HPDE6-E6E7 (cell line): ENCODE measurements around the gene SALL2.
A peak's percentile ranks its signal among the peaks of the same experiment; 100 is the strongest.
"Not testable (repeated sequence)": the region's sequence is repeated elsewhere in the genome, so short reads cannot be mapped to it uniquely, and the experiment has no call there.

Experiments
- DNase-seq: peaks from one replicate; pipeline ENCODE4 v3.0.0; 2011; ENCODE audit warnings: missing footprints; ENCODE audit errors: extremely low spot score

The SALL2 gene

DNA sequence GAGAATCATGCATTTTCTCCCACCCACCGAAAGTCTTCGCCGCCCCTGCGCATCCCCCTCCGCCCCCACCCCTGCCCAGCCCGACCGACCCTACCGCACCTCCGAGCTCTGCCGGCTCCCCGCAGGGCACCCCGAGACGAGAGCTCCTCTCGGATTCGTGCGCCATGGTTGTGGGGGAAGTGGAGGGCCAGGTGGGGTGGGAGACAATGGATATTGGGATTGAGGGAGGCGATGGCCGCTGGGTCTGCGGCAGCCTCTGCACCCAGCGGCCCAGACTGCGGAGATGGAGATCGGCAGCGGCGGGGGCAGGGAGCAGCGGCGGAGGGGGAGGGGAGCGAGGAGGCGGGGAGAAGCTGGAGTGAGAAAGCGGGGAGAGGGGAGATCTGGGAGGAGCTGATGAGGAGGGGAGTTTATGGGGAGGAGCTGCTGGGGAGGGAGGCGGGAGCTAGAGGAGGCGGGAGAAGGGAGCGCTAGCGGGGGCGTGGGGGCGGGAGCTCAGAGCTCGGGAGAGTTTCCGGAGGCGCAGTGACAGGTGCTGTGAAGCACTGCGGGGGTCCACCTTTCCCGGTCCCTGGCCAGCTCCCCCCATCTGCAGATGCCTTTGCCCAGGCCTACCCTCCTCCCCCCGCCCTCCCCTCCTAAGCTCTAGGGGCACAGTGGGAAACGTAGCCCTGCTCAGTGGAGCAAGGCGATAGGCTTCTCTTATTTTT, at the start of gene SALL2:
SALL2 (minus strand) TSS at position 385 of the 710 bp plus-strand sequence; CDS start at position 166, 219 bp downstream.
- DNase-seq = no peak

DNA sequence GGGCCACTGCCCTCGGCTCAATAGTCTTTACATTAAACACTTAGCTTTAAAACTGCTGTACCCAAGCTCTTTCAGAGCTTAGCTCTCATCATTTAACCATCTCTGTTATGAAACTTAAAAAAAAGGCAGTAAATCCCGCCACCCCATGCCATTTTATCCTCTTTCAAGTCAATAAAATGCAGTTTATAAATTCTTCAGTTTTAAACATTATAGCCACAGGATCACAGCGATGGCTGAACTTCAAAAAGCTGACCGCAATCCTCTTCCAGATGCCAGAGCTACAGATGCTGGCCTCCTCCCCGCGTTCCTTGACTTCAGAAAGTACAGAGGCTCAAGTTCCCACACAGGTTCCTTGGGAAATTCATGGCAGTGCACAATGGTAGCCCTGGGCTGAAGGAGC, 49.5 kb upstream of the SALL2 start:
- DNase-seq = no peak

DNA sequence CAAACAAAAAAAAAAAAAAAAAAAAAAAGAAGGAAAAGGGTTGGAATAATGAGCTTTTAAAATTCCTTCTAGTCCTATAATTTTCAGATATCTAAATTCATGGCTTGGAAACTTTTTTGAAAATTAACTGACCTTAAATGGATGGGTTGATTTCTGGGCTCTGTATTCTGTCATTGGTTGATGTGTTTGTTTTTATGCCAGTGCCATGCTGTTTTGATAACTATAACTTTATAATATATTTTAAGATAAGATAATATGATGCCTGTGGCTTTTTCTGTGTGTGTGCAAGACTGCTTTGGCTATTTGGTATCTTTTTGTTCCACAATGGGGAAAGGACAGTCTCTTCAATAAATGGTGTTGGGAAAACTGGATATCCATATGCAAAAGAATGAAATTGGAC, 46.5 kb upstream of the SALL2 start:
- no peak for DNase-seq

DNA sequence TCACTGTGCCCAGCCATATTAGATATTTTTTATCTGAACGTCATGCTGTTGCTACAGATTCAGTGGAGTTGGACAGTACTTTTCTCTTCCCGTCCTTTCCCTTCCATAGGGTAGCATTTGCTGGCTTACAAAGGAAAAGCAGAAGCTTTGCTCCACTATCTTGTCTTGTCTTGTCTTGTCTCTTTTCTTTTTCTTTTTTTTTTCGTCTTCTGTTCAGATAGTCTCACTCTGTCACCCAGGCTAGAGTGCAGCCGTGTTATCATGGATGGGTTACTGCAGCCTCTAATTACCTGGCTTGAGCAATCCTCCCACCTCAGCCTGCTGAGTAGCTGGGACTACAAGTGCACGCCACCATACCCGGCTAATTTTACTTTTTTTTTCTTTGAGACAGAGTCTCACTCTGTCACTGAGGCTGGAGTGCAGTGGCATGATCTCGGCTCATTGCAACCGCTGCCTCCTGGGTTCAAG, 32.6 kb upstream of the SALL2 start:
- DNase-seq = no peak

DNA sequence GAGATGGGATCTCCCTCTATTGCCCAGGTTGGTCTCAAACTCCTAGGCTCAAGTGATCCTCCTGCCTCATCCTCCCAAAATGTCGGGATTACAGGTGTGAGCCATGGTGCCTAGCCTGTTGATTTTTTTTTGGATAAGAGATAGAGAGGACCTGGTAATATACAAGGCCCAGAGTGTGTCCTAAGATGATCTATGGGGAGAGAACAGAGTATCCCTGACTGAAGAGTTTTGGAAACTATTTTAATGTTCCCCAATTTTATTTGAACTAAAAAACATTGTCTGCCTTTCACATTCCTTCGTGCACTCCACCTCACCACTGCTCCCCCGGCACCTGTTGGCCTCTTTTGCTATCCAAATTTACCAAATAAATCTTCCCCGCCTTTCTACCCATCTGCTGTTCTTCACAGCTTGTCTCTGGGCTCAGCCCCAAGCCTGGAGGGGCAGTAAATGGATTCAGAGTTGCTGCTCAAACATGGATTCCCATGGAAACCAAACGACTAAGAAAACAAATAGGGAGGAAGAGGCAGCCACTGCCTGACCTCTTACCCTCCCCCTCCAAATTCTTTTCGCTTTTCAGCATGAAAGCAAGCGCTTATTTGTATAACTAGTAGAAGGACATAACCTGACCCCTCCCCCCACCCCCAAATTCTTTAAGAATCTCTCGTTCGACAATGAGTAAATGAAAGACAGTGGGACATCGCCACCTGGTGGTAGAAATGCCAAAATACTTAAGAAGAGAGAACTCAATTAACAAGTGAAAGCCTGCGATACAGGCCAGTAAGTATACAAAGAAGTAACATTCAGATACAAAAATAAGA, 31.1 kb upstream of the SALL2 start:
- peak; percentile 45 for DNase-seq

DNA sequence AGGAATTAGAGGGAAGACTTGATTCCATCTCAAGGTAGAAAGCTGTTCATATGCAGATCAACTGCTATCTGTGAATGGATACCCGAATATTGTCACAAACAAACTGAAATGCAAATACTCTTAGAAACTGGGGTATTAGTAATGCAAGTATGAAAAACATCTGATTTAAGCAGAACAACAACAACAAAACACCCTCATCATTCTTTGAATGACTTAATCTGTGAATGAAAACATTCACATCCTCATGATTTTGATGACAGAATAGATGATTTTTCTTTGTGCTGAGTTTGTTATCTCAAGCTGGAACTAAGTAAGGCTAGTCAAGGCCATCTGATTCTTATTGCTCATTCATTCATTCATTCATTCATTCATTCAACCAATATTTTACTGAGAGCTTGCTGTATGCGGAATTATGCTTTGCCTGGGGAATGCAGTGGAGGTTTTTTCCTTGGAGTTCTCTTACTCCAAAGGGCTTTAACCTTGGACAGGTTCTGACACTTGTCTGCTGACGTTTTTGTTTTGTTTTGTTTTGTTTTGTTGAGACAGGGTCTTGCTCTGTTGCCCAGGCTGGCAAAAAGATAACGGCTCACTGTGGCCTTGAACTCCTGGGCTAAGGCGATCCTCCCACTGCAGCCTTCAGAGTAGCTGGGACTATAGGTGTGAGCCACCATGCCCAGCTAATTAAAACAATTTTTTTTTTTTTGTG, 30.4 kb upstream of the SALL2 start:
- no peak for DNase-seq

DNA sequence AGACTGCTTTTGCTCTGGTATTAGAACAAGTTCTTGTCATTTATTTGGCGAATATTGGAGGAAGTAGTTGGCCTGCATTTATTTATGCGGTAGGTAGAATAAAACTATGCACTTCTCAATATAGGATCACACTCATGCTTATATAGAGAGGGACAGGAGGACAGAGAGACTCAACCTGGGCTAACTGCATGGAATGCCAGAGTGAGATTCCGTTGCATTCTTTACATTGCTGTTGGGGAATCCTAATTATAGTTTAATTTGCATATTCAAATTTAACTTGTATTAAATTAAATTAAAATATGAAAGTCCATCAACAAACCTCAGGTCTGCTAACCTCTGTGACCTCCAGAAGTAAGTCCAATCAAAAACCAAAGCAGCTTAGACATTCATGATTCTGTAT, 27.1 kb upstream of the SALL2 start:
- no peak for DNase-seq

DNA sequence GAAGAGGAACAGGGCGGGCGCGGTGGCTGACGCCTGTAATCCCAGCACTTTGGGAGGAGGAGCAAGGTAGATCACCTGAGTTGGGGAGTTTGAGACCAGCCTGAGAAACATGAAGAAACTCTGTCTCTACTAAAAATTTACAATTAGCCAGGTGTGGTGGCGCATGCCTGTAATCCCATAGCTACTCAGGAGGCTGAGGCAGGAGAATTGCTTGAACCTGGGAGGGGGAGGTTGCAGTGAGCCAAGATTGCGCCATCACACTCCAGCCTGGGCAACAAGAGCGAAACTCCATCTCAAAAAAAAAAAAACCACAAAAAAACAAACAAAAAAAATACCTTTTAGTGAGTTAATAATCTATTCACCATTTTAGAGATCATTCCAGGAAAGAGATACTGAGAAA, 18.4 kb upstream of the SALL2 start:
- DNase-seq = not testable (repeated sequence)

DNA sequence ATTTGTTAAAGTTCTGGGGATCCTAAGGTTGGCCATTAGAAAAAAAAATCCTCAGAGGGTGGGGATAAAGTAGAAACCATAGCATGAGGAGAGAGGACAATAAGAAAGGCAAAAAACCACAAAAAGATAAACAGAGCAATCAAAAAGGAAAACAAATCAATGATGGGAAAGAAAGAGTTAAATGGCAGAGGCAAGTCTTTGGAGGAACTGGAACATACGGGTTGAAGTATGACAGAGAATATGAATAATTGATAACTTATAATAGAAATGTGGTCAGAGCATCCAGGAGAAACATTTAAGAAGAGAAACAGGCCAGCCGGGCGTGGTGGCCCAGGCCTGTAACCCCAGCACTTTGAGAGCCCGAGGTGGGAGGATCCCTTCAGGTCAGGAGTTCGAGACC, 17.8 kb upstream of the SALL2 start:
- no peak for DNase-seq

DNA sequence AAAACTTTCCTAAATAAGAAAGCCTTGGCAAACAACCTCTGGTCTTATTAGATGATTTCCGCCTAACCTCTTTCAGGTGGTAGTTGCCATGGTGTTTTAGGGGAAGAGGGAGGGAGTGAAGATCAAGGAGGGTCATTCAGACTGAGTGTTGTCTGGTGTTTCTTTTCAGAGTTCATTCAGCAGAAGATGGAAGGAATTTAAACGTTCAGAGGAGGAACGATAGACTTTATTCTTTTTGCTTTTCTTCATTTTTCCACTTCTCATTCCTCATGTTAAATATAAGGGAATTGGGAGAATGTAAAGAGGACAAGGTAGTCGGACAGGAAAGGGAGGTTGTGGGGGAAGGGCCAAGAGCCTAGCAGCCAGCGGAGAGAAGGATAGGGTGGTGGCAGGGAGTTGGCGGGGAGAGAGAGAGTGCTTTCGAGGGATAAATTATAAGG, 17.4 kb upstream of the SALL2 start:
- DNase-seq = no peak

DNA sequence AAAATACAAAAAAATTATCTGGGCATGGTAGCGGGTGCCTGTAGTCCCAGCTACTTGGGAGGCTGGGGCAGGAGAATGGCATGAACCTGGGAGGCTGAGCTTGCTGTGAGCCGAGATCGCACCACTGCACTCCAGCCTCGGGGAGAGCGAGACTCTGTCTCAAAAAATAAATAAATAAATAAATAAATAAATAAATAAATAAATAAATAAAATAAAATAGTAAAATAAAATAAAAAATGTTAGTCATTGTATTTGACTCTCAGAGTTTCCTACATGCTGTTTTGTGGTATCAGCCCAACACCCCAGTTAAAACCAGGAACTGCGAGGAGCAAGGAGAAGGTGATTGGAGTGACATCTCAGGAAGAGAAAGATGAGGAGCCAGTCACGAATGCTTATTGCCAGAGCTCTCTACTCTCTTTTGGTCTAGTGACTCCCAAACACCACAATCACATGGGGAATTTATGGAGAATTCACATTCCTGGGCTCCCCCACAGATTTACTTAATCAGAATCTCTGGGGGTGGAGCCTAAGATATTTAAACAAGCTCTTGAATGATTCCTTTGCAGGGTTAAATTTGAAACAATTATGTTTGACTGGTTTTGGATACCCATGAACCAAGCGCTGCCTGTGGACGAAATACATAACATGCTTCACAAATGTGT, 15.4 kb upstream of the SALL2 start:
- DNase-seq = no peak

DNA sequence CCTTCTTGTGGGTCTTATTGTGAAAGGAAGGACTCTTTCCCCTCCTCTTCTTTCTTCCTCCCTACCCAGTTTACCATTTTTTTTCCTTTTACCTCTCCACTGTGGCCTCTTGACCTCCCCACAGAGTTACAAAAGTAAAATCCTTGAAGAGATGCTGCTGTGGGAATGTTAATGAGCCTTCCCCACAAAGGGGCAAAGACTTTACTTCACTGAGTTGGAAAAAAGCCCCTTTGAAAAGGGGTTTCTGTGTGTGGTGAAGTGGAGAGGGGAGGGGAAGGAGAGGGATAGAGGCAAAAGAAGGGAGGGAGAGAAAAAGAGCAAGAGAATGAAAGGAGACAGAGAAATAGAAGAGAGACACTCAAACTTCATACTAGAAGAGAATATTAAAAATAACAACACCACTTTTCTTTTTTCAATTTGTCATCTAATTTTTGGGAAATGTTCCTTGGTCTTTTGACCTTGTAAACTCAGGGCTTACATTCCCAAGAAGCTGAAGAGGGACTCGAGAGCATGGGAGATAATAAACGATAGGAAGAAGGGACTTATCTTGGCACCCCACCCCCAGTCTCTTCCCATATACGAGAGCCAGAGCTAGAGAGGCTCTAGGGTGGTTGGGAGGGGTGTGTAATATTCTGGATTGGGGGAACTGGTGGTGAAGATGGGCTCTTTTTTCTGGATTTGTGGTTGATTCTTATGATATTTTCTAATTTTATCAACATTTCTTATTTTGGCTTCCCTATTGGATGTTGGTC, 13.2 kb upstream of the SALL2 start:
- no peak for DNase-seq

DNA sequence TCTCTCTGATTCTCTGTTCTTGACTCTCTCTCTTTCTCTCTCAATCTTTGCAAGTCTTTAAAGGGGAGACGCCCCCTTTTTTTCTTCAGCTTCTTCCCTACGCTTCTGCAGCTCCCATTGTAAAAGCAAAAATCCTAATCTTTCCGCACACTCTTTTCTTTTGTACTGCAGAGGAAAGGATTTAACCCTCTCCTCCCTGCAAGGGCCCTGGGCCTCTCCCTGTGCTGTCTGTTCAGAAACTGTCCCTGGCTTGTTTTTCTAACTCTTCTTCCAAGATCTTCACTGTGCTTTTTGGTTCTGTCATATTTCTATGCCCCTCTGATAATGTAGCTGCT, 10.9 kb upstream of the SALL2 start:
- no peak for DNase-seq

DNA sequence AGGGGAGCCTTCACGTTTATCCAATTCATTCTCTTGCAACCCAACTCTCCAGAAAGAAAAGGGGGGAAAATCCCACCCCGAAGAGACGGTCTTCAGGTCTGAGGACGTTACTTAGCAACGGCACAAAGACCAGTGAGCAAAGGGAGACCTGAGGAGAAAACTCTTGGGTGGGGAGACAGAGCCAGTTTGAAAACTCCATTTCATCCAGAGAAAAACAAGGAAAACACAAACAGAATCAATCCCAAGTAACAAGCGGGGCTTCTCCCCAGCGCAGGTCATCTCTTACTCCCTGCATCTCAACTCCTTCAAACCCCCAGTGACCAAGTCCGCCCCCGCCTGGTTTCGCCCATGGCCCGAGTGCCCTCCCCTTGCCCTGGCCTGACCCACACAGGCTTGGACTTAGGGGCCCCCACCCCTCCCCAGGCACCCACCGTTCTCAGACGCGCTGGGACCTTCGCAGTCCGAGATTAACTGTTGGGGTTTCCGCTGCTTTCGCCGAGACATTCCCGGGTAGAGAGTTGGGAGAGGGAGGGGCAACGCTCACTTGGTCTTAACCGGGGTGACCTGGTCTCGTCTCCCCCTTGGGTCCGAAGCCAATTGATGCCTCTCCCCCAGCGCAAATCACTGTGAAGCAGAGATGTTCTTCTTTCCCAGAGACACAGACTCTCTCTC, 10.4 kb upstream of the SALL2 start:
- DNase-seq = no peak

DNA sequence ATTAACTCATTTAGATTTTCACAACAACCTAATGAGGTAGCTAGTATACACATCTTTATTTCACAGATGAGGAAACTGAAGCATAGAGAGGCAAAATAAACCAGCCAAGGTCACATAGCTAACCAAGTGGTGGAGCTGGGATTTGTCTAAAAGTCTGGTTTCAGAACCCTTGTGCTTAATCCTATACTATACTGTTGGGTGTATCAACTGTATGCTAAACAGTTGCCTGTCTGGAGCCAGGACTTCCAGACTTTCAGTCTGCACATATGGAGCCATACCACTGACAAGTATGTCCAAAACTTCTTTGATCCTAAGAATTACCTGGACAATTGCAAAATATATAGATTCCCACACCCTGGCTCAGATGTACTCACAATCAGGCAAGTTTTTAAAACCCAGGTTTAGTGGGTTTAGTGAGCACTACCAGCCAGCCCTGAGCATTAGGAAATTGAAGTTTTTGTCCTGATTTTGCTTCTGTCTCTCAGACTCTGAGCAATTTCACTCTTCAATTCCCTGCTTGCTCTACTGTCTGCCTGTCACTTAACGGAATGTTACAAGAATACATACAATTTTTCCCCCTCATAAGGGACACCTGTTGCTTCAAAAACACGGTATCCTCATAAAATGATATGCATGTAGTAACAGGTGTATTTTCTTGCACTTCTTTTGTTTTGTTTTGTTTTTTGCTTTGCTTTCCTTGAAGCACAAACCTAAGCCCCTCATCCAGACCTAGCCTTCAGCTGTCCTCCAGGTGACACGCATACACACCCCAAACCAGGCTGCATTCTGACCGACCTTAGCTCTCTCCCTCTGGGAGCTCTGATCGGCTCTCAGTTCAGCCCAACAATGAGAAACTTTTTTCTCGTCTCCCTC, 9.6 kb upstream of the SALL2 start:
- DNase-seq = no peak

DNA sequence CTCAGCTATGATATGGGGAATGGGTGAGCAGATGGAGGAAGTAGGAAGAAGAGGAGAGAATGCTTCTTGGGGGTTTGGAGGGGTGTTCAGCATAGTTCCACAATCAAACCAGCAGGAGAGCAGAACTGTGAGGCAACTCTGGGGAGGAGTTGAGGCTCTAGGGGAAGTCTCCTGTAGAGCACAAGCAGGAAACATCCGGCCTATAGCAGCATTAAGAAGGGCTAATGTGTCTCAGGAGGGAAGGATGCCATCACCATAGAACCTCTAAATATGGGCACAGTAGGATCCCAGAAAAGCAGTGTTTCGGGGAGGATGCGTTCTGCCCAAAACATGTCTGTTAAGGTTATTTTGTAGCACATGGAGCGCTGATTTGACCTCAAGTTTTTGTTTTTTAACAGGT, 8.4 kb upstream of the SALL2 start:
- no peak for DNase-seq

DNA sequence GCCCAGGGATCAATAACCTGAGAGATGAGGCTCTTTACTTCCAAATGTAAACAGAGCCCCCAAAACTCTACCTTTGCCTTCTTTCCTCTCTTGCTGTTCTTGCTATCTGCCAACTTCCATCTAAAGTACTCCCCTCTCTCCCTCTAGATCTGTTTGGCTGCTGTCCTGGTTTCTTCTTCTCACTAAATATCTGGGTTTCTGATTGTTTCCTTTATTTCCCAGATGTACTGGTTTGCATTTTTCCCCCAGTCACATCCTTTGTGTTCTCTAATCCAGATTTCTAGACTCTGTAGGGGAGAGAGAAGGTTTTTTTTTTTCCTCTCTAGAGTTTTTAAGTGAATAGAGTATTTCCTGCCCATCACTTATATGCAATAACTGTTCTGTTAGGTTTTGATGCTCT, 7.1 kb upstream of the SALL2 start:
- no peak for DNase-seq

DNA sequence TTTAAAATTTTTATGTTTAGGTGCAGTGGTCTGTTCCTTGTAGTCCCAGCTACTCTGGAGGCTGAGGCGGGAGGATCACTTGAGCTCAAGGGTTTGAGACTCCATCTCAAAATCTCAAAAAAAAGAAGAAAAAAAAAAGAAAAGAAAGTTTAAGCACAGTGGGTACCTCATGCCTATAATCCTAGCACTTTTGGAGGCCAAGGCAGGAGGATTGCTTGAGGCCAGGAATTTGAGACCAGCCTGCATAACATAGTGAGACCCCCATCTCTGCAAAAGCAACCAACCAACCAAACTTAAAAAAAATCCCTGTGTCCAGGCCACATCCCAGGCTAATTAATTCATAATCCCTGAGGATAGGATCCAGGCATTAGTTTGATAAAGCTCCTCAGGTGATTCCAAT, 3.4 kb upstream of the SALL2 start:
- DNase-seq = no peak

DNA sequence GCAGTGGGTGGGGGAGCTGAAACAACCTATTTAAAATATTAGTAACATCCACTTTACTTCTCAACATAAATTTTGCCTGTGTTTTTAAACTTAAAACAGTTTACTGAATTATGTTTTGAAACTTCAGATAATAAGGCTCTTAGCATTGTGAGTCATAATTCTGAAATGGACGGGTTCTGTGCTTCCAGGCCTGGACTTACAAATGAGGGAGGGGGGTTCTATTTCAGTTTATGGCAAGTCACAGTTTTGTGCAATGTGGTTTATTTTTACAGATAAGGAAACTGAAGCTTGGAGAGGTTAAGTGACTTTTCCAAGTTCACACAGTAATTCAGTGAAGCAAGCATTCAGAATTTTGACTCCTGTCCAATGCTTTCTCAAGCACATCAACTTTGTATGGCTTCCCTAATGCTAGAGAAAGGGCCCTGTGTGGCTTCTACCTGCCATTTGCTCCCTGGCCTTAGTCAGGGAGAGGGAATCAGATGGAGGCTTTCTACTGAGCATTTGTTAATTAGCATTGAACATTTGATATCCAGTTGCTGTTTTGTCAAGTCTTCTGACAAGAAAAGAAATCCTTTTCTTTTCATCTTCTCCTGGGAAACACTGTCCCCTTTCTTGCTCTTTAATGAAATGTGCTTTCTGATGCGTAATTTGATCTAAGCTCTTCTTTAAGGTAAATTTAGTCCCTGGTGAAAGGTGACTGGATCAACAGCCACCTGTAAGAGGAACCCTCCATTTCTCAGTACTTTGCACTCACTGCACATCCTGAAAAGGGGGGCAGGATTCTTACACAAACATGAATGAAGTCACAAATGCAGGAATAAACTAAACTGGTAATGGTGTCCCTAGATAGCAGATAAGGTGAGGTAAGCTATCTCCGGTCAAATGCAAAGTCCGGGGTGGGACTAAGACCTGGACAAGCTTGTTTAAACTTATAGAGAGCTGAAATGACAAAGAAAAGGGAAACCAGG, 2.5 kb upstream of the SALL2 start:
- DNase-seq = no peak
